NB4 (cell line): ENCODE data around the gene GIMAP2.

Experiments used
- MYC ChIP-seq: IDR thresholded peaks from 2 replicates; pipeline ENCODE4 v1.6.1; 2011; ENCODE audit warnings: low read depth, low read length
- POLR2A ChIP-seq: IDR thresholded peaks from 2 replicates; pipeline ENCODE4 v1.6.1; 2011; ENCODE audit warnings: mild to moderate bottlenecking; ENCODE audit not compliant: insufficient read length; ENCODE audit errors: extremely low read depth
- TF ChIP-seq, protein P1 (sequence below): IDR thresholded peaks from one replicate; pipeline ENCODE4 v1.5.1; 2012; ENCODE audit warnings: low read depth, low read length

DNA sequence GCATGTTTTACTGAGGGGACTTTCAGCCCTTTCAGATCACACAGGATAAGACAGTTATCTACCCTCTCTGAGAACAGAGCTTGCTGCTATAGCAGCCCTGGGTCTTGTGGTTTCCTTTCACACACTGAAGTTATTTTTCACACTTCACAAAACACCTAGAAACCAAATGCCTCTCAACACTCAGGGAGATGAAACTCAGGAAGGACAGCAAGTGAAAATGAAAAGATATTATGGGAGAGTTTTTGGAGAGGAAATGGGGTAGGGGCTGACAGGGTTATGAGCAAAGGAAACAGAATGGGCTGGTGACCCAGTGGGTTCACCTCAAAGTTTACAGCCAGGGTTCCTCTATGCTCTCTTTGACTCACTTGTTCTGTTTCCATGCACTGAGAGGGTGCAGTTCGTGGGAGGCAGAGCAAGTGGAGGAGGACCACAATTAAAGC, 17.0 kb upstream of the GIMAP2 start:
- TF ChIP-seq, protein P1, sequence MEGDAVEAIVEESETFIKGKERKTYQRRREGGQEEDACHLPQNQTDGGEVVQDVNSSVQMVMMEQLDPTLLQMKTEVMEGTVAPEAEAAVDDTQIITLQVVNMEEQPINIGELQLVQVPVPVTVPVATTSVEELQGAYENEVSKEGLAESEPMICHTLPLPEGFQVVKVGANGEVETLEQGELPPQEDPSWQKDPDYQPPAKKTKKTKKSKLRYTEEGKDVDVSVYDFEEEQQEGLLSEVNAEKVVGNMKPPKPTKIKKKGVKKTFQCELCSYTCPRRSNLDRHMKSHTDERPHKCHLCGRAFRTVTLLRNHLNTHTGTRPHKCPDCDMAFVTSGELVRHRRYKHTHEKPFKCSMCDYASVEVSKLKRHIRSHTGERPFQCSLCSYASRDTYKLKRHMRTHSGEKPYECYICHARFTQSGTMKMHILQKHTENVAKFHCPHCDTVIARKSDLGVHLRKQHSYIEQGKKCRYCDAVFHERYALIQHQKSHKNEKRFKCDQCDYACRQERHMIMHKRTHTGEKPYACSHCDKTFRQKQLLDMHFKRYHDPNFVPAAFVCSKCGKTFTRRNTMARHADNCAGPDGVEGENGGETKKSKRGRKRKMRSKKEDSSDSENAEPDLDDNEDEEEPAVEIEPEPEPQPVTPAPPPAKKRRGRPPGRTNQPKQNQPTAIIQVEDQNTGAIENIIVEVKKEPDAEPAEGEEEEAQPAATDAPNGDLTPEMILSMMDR, result no peak
- TF ChIP-seq MYC (no peak), POLR2A (no peak)
